Activated B cell treated with CpG ODN at 0.5 μM for 24 hours (primary cell): ENCODE measurements around the gene ZNF652. TPM values are rescaled to one million over a fixed set of nuclear protein-coding genes. Genes with fewer than 3 reads are reported as not detected.
"Not testable (repeated sequence)": the region's sequence is repeated elsewhere in the genome, so short reads cannot be mapped to it uniquely, and the experiment has no call there.

Source experiments
- ATAC-seq: fragments of 200-7000 bp; cut with Tn5 transposase; one replicate; pipeline ENCODE4 v1.10.0; 2021; ENCODE audit warnings: low read depth, mild to moderate bottlenecking, moderate library complexity
- CTCF ChIA-PET: fragments of 350-600 bp; sonication (Branson Sonifier 250); formaldehyde crosslinking; loops from one replicate; lab custom pipeline; 2021; ENCODE audit warnings: antibody characterized with exemption; lab: Charles Lee
- POLR2A ChIA-PET: fragments of 350-600 bp; sonication (Branson Sonifier 250); formaldehyde crosslinking; loops from one replicate; lab custom pipeline; 2021; ENCODE audit warnings: antibody characterized with exemption; lab: Charles Lee
- DNase-seq: peaks from one replicate; pipeline ENCODE4 v3.0.0; 2022
- H3K27ac Mint-ChIP-seq: one replicate; pipeline ENCODE4 v1.8.0; 2020; ENCODE audit warnings: mixed read lengths
- H3K27me3 Mint-ChIP-seq: one replicate; pipeline ENCODE4 v1.8.0; 2021; ENCODE audit warnings: mixed read lengths
- H3K36me3 Mint-ChIP-seq: one replicate; pipeline ENCODE4 v1.8.0; 2021; ENCODE audit warnings: low read depth, mixed read lengths
- H3K4me1 Mint-ChIP-seq: one replicate; pipeline ENCODE4 v1.8.0; 2021; ENCODE audit warnings: mixed read lengths
- H3K4me3 Mint-ChIP-seq: one replicate; pipeline ENCODE4 v1.8.0; 2020; ENCODE audit warnings: mild to moderate bottlenecking, mixed read lengths
- H3K9me3 Mint-ChIP-seq: one replicate; pipeline ENCODE4 v1.8.0; 2020; ENCODE audit warnings: mixed read lengths
- intact Hi-C: fragments of 100-400 bp; cut with micrococcal nuclease; formaldehyde crosslinking; loops from one replicate; pipeline ENCODE4 v1.15.1; 2024
- total RNA-seq: library from RNA; stranded (reverse); gene quantifications from 2 replicates; pipeline ENCODE4 v1.2.3, GENCODE V29; 2022
- TF ChIP-seq, protein P1 (sequence below): fragments of 200-600 bp; IDR thresholded peaks from one replicate; pipeline ENCODE4 v1.8.0; 2022; ENCODE audit warnings: antibody characterized with exemption, mild to moderate bottlenecking

Gene ZNF652
- total RNA-seq, 1 donor from 2014 or later: 40.6 TPM

DNA sequence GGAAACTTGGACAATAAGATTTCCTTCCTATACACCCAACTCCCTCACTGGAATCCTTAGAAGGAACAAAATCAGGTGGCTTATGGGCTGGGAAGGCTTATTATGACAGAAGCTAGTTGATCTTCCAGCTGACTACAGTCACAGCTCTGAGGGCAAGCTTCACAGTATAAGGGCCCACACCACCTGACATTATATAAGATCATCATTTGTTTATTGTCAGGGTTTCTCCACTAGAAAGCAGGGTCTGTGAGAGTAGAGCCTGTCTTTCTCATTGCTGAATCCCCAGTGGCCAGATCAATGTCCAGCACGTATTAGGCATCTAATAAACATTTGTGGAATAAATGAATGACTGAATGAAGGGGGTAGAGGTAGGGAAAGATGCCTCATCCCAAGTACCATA, 73.7 kb downstream of the ZNF652 start:
- Mint-ChIP-seq H3K9me3 (no peaks in the 10 kb centered on the region), H3K4me1 (no peaks in the 10 kb centered on the region), H3K27me3 (no peaks in the 10 kb centered on the region), H3K4me3 (no peak overlapping the region), H3K36me3 (peaks cover 22% of the 10 kb centered on the region), H3K27ac (no peak overlapping the region)
- POLR2A ChIA-PET: no interaction called here
- CTCF ChIA-PET: no interaction called here
- no peak for ATAC-seq
- intact Hi-C loops: no loop called here
- TF ChIP-seq, protein P1, sequence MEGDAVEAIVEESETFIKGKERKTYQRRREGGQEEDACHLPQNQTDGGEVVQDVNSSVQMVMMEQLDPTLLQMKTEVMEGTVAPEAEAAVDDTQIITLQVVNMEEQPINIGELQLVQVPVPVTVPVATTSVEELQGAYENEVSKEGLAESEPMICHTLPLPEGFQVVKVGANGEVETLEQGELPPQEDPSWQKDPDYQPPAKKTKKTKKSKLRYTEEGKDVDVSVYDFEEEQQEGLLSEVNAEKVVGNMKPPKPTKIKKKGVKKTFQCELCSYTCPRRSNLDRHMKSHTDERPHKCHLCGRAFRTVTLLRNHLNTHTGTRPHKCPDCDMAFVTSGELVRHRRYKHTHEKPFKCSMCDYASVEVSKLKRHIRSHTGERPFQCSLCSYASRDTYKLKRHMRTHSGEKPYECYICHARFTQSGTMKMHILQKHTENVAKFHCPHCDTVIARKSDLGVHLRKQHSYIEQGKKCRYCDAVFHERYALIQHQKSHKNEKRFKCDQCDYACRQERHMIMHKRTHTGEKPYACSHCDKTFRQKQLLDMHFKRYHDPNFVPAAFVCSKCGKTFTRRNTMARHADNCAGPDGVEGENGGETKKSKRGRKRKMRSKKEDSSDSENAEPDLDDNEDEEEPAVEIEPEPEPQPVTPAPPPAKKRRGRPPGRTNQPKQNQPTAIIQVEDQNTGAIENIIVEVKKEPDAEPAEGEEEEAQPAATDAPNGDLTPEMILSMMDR: no peak
- DNase-seq: no peak

DNA sequence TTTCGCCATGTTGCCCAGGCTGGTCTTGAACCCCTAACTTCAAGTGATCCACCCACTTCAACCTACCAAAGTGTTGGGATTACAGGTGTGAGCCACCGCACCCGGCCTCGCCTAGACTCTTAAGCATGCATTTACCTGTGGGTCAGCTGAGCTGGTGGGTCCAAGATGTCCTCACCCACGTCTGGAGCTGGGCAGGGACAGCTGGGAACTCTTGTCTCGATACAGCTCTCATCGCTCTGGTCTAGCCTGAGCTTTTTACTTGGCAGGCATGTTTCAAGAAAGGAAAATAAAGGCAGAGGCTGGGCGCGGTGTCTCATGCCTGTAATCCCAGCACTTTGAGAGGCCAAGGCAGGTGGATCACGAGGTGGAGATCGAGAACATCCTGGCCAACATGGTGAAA, 74.6 kb downstream of the ZNF652 start:
- DNase-seq: no peak
- no peaks in the 10 kb centered on the region for H3K9me3 Mint-ChIP-seq
- H3K36me3 Mint-ChIP-seq: peaks cover 14% of the 10 kb centered on the region
- POLR2A ChIA-PET: interaction anchor here (0.6 kb wide), 1 partner anchor 504 kb away, joined by 4 read pairs; no protein-coding TSS in a partner anchor
- TF ChIP-seq, protein P1: no peak
- no peak for ATAC-seq
- H3K4me3 Mint-ChIP-seq: no peak overlapping the region
- CTCF ChIA-PET: no interaction called here
- H3K4me1 Mint-ChIP-seq: no peaks in the 10 kb centered on the region
- no peak overlapping the region for H3K27ac Mint-ChIP-seq
- peaks cover under 1% of the 10 kb centered on the region for H3K27me3 Mint-ChIP-seq
- intact Hi-C loops: no loop called here

DNA sequence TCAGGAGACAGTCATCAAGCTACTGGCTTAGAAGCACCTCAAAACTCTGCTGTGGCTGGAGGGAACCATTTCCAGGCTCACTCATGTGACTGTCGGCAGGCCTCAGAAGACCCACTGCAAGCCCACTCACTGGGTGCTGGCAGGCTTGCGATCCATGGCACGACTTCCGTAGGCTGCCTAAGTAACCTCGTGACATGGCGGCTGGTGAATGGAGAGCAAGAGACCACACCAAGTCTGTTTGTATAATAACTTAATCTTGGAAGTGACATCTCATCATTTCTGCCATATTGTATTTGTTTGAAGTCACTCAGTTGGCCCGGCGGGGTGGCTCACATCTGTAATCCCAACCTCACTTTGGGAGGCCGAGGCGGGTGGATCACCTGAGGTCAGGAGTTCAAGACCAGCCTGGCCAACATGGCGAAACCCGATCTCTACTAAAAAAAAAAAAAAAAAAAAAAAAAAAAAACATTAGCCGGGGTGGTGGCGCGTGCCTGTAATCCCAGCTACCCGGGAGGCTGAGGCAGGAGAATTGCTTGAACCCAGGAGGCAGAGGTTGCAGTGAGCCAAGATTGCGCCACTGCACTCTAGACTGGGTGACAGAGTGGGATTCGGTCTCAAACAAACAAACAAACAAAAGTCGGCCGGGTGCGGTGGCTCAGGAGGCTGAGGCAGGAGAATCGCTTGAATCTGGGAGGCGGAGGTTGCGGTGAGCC, 75.6 kb downstream of the ZNF652 start:
- H3K27me3 Mint-ChIP-seq, H3K4me1 Mint-ChIP-seq, POLR2A ChIA-PET, H3K9me3 Mint-ChIP-seq, H3K27ac Mint-ChIP-seq, DNase-seq, H3K4me3 Mint-ChIP-seq, H3K36me3 Mint-ChIP-seq, ATAC-seq, intact Hi-C loops: not testable (repeated sequence)
- CTCF ChIA-PET: interaction anchor here (0.7 kb wide), 1 partner anchor 59 kb away, joined by 3 read pairs; no protein-coding TSS in a partner anchor

DNA sequence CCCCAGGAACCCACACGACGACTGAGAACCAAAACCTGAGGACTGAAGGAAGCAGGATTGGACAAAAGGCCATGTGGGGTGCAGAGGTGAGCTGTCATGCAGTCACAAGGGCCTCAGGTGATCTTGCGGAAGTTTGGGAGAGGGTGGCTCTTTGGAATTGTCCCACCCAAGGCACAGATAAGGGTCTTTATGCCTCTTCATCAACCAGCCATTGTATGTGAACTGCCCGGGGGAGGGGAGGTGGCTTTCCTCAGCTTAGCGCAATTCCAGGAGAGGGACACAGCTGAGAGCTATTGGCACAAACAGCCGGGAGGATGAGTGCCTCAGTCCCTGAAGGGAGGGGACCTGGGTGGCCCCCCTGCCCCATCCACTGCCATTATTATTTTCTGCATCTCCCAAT, 76.3 kb downstream of the ZNF652 start:
- peaks cover 2% of the 10 kb centered on the region for H3K36me3 Mint-ChIP-seq
- ChIA-PET CTCF (no interaction called here), POLR2A (no interaction called here)
- peaks cover 2% of the 10 kb centered on the region for H3K27me3 Mint-ChIP-seq
- no peak for DNase-seq
- no peaks in the 10 kb centered on the region for H3K9me3 Mint-ChIP-seq
- H3K27ac Mint-ChIP-seq: no peak overlapping the region
- H3K4me3 Mint-ChIP-seq: no peak overlapping the region
- ATAC-seq: no peak
- intact Hi-C loops: no loop called here
- TF ChIP-seq, protein P1: no peak
- H3K4me1 Mint-ChIP-seq: no peaks in the 10 kb centered on the region

DNA sequence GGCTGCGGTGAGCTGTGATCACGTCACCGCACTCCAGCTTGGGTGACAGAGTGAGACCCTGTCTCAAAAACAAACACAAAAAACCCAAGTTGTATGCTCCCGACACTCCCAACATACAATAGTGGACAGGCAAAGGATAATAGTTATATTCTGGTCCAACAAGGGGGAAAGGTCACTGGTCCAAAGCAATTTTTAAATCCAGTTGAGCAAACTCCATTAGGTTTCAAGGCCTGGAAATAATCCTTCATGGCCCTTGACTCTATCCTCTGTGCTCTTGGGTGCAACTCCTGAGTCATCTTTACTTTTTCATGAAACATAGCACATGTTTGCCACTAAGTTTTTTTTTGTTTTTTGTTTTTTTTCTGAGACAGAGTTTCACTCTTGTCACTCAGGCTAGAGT, 81.1 kb downstream of the ZNF652 start:
- no peak for DNase-seq
- peaks cover 2% of the 10 kb centered on the region for H3K27me3 Mint-ChIP-seq
- no peaks in the 10 kb centered on the region for H3K4me1 Mint-ChIP-seq
- no peaks in the 10 kb centered on the region for H3K36me3 Mint-ChIP-seq
- intact Hi-C loops: no loop called here
- no peak overlapping the region for H3K27ac Mint-ChIP-seq
- ChIA-PET POLR2A (interaction anchor here (0.7 kb wide), 2 partner anchors 9 to 171 kb away, joined by 3 to 6 read pairs; no protein-coding TSS in a partner anchor), CTCF (interaction anchor here (0.5 to 1.0 kb wide), 3 partner anchors 10 to 289 kb away, joined by 3 to 4 read pairs (median 4); no protein-coding TSS in a partner anchor)
- ATAC-seq: no peak
- TF ChIP-seq, protein P1: no peak
- no peak overlapping the region for H3K4me3 Mint-ChIP-seq
- no peaks in the 10 kb centered on the region for H3K9me3 Mint-ChIP-seq
